Stimulated activated CD4-positive, alpha-beta T cell treated with anti-CD3 and anti-CD28 coated beads, Interleukin-1b, Interleukin-23, amount 100 ng/mL, for 24 hours (primary cell): Measurements from ENCODE around the gene ZMYND10.

Source experiments
- DNase-seq, 4 experiments: peaks; one replicate each; pipeline ENCODE4 v3.0.0-alpha.2; 2020; ENCODE audit warnings: low read depth in 4 of 4, low spot score in 1 of 4

ZMYND10 gene

DNA sequence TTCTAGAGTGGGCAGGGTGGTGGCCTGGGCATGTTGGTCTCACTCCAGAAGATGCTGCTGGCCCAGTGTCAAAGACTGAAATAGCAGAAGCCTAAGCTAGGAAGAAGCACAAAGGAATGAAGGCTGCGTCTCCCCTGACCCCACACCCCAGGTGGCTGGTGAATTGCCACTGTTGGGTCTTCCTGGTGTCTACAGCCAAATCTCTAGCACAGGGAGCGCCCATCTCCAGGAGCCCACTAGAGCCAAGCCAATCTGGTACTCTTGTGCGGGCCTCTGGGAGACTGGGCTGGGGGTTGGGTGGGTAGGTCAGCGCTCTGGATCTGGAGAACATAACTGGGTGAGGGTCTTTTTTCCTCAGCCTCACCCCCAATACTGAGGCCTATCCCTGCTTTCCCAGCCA is 18.4 kb downstream of the ZMYND10 start:
- DNase-seq = no peak

DNA sequence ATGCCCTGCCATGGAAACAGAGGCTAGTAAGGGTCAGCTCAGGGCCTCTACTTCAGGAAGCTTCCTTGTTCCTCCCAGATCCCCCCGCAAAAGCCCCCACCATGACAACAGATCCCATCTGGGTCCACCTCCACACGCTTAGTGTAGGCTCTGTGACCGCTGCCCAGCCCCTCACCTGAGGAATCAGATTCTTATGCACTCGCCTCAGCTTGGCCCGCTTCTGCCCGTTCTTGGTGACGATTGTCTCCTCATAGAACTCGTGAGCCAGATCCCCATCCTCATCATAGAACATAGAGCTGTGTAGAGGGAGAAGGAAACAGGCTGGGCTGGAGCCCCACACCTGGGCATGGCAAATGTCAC is 19.4 kb downstream of the ZMYND10 start:
- DNase-seq = no peak

DNA sequence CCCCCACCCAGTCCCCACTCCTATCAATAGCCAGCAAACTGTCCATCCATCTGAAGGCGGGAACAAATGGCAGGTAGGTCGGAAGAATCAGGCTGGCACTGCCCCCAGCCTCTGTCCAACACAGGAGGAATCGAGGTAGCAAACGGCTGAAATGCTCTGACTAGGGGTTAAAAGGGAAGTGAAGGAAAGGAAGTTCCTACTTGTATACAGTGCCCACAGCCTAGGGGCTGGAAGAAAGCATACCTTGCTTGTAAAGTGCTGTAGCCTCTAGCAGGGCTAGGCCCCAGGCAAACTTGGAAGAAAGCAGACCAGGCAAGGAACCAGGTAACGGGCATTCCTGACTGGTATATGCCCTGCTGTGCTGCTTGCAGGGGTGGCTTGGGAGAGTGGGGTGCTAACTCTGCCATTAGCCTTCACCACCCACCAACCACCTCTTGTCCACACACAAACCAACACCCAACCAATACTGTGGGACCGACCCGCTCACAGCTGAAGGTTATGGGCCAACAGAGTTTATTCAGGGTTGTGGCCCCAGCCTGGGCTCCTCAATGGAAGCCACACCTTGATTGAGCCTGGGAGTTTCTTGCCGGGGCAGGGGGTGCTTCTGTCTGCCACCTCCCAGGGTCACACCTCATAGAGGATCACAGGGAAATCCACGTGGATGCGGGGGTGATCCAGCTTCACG is 19.9 kb downstream of the ZMYND10 start:
- no peak for DNase-seq

DNA sequence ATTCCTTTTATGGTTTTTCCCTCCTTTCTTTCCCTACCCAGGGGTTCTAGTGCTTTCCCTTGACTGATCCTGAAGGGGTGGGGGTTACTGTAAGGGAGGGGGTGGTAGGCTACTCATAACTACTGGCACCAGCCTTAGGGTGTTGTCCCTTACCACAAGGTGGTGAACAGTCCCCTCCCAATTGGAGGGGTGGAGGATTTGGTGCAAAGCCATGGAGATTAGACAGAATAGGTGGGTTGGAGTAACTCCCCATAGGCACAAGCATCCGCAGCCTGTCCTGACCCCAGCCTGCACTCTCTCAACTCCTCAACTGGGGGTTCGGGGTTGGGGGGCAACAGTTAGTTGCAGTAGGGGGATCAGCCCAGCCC is 20.4 kb downstream of the ZMYND10 start:
- DNase-seq = no peak

DNA sequence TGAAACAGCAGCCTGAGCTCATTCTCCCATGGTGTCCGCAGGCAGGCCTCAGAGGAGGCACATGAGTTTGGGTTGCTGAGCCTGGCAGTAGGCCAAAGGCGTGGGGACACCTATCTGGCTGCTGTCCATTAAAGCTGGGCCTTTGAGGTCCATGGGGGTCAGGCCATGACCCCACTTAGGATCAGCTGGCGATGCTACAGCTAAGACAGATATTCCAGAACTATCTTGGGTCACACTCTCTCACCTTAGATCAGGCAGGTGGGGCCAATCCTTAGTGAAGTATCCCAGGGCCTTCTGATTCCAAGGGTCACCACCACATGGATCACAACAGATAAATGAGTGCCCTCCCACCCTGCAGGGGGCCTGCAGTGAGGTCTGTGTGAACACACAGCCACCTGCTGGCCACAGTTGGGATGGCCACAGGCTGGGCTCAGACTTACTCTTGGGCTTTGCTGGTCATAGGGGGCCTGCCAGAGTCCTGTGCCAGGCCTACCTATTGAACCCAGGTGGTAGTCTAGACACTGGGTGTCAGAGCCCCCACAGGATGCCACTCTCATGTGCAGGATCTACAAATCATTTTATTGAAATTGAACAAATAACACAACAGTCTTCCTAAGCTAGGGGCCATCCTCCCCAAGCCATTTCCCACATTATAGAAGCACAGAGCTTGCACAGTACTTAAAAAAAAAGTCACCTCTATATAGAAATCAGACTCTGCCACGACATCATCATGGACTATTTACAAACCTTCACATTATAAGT is 21.0 kb downstream of the ZMYND10 start:
- DNase-seq = peak in 2 of 4 experiments; percentile 32 to 43

DNA sequence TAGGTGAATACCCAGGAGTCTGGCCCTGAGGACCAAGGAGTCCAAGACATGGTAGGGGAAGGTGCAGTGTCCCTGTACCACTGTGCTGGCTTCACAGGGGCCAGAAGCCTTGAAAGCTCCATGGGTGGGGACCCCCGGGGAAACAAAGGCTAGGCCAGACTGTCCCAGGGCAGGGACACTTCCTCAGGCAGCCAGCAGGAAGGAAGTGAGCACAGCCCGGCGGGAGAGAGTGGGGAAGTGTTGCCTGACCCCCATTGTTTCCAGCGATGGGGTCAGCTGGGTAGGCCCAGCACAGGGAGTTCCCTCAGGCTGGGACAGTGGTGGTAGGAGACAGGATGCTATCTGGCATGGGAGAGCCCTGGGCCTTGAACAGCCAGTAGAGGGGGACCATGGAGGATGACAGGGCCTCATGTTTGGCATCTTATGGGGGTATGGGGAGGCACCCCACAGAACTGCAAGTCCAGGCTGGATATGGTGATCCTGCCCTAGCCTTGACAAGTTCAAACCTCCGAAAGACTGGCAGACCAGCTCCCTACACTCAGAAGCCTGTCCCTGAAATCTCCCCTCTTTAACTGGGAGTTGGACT is 21.8 kb downstream of the ZMYND10 start:
- no peak for DNase-seq

DNA sequence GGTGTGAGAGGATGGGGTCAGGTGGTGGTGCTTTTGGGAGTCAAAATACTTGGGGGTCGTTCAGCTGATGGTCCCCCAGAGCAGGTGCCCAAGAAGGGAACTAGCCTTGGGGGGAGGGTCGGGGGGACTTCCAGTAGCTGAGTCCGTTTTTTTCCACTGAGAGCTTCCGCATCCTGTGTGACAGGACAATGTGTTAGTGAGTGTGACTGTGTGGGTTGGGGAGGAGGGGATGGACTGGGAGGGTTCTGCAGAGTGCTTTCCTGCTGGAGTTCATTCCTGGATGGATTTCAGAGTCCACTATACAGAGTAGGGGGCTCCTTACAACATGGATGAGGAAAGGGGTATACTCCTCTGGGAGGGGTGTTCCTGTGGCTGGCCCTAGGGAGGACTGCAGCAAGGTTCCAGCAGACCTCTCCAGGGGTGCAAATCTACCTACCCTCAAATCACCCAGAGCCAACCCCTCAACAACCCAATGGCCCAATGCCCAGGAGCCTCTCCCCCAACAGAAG is 22.4 kb downstream of the ZMYND10 start:
- DNase-seq = no peak

DNA sequence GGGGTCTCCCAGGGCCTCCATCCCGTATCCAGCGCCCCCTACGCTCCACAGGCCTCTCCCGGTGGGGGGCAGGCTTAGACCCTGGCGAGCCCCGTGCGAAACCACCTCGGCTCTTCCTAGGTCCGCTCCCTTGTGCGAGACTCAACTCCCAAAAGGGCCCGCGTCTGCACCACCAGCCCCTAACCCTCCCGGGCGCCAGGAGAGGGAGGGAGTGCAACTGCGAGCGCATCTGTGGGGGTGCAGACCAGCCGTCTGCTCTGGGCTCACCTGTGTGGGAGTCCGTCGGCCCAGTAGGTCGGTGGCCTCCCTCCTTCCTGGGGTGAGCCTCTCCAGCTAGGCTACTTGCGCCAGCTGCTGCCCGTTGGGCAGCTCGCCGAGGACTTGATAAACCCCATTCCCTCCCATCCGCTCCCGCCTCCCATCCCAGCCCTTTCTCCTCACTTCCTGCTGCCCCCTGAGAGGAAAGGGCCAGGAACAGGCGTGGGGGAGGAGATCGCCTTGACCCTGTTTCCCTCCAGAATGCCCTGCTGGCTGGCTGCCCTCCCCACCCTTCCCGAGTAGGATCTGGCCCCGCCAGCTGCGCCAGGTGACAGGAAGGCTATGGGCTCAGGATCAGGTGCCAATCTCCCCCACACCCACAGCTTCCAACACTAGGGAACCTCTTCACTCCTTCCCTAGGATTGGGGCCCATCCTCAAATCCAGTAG is 23.0 kb downstream of the ZMYND10 start, which contains the start of gene HYAL2:
Gene HYAL2, minus strand, starts transcription at position 360 of the 706 bp plus-strand sequence. CDS start 2,256 bp downstream, outside the sequence.
- no peak for DNase-seq

DNA sequence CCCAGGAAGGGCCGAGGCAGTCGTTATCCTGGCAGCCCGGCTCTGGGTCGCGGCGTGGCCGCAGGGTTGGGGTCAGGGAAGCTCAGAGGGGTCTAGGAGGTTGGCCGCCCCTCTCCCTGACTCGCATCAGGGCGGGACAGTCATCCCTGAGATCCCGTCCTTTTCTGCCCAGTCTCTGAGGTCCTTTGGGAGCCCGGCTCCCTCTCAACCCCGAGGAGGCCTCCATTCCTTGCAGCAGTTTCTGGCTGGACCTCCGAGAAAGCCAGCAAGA is 23.5 kb downstream of the ZMYND10 start:
- DNase-seq = no peak

DNA sequence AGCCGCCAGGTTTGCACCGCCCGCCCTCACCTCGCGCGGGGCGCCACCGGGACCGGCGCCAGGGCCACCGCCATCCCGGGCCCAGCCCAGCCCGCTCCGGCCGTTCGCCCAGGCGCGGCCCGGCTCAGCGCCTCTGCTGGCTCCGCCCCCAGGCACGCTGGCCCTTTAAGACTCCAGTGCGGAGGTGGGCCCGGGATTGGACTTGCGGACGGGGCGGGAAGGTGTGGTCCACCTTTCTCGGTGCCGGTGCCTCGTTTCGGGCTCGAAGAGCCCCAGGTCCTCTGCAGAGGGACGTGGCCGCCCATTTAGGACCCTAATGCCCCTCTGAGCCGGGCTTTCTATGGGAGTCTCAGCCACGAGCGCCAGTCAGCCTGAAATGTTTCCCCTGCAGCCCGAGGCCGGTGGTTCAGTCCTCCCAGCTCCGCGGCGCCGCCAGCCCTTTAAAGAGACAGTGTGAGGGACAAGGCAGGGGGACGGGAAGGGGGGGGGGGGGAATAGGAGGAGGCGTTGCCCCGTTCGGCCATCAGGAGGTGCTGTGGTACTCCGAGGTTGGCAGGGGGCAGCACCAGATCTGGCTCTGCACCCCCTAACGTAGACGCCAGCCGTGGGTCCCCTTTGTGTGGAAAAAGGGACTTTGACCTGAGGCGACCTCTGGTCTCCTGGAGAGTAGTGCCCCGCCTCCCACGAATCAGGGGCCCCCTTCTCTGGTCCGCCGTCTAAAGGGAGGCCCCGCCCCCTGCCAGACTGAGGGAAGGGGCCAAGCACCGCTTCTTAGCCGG is 24.0 kb downstream of the ZMYND10 start:
- DNase-seq = peak; percentile 62 to 80 (median 70)

DNA sequence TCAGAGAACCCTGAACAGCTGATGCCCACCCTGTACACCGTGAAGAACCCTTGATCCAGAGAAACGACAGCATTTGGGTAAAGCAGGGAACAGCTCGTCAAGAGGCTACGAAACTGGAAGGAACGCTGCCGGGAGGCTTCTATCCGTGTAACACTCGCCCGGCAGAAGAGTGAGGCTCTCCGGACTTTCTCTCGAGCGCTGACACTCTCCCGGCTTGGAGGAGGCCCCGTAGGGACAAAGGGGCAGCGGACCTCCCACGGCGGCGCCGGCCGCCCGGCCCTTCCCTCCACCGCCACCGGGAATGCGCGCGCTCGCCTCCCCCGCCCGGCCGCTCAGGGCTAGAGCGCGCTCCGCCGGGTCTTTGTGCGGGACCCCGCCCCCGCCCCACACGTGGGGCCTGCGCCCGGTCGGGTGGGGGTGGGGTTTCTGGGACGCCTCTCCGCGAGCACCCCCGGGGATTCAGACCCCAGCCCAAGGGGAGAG is 24.6 kb downstream of the ZMYND10 start:
- DNase-seq = peak in 3 of 4 experiments; percentile 45 to 66 (median 52)

DNA sequence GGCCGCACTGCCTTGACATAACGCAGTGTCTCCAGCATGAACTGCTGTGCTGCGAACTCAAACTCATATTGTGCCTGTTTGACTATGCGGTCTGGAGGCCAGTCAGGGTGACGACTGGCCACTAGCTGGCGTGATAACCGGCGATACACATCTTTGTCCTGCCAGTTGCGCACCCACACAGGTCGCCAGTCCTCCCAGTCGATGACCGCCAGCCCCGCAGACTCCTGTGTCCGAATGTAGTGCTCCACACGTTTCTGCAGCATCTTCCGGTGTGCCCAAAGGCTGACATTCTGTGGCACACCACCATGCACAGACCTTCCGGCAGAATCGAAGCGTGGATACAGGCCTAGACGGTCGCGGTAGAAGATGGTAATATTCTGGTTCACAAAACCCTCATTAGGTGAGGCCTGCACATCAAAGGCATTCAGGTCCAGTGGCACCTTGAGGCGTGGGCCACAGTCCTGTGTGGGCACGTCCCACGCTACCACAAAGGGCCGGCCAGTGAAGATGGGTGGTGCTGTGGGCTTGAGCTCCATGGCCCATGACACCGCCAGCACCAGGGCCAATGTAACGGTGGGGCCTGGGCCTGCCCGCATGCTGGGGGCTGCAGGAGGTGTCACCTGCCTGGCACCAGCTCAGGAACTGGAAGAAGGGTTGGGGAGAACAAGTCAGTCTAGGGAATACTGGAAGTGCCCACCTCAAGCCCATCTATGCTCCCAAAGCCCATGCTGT is 25.5 kb downstream of the ZMYND10 start:
- DNase-seq = no peak

DNA sequence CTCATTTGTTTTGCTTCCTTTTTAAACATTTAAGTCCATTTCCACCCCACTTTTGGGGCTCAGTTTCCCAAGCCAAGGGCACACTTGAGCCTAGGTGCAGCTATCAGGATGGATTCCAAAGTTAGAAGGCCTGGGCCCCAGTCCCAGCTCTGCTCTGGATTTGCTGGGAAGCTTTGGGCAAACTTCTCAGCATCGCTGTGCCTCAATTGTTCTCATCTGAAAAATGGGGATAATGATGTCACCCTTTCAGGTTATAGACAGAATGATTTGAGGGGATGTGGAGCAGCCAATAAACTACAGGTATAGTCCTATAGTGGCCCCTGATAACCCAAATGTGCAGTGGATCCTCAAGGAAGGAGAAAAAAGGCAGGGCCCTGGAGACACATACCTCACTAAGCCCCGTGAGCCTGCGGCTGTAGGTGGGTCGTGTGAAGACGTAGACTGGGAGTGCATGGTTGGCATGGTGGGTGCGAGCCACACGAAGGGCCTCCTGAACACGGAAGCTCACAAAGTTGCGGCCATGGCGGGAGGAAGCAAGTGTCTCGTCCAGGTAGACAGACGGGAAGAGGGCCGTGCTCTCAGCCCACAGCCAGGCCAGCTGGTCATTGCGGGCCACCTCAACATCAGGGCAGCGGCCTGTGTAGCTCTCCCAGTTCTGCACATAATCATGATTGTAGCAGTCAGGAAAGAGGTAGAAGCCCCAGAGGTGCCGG is 26.2 kb downstream of the ZMYND10 start:
- no peak for DNase-seq

DNA sequence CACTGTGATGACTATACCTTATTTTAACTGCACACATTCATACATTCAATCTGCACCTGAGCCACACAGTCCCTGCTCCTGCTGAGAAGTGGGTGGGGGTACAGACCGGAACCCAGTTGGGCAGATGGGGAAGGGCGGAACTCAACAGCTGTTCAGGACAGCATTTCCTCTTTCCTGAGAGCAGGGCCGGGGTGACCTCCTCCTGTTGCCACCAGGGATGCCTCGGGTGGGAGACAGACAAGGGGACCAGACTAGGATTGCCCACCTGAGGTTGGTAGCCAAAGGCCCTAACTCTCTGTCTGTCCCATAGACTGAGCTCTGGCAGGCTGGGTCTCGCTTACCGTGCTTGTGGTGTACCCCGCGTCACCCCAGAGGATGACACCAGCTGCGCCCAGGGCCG is 26.9 kb downstream of the ZMYND10 start:
- no peak for DNase-seq

DNA sequence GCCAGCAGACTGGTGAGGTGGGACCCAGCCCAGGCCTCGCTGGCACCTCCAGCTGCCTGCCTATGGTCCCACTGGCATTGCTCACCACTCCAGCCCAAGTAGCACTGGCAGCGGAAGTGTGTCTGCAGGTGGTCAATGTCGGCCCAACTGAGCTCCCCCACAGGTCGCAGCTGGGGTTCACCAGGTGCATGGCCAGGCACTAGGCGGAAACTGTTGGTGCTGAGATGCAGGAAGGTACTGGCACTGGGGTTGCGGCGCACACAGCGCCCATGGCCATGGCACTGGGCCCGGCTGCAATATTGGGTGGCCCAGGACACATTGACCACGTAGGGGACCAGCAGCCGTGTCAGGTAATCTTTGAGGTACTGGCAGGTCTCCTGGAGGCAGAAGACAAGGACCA is 27.4 kb downstream of the ZMYND10 start:
- no peak for DNase-seq

DNA sequence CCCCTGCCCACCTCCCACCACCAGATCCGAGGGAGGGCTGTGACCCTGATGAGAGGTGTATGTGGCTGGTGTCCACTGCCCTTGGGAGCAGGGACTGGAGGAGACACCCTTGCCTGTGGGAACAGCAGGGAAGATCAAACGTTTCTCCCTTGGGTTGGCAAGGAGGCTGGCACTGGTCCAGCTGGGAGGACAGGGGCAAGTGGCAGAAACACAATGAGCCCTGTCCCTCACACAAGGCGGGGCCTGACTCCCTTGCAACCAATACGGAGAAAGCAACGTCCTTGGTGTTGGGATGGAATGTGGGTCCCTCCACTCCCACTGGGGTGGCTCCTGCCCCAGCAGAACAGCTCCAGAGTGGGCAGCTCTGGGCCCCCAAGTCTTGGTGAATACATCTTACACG is 28.2 kb downstream of the ZMYND10 start:
- no peak for DNase-seq

DNA sequence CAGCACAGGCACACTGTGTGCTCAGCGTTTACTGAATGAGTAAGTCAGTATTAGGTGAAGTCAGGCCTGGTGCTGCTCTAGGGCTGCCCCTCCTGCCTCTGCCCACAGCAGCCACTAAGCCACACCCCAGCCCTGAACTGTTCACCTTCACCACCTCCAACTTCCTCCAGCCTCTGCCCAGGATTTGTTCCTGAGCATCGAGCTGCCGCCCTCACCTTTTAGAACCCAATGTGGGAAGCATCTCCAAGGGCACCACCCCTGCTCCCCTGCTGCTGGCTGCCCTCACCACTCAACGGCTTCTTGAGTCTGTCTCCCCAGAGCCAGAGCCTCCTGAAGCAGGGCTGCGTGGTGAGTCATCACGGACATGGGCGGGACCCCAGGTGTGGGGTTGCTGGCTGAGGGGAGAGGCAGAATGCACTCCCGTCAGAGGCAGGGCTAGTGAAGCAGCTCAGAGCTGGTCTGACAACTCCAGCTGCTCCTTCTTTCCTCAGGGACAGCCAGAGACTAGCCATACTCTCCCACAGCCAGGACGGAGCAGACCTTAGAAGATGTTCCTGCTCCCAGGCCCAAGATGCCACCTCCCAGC is 28.8 kb downstream of the ZMYND10 start:
- no peak for DNase-seq

DNA sequence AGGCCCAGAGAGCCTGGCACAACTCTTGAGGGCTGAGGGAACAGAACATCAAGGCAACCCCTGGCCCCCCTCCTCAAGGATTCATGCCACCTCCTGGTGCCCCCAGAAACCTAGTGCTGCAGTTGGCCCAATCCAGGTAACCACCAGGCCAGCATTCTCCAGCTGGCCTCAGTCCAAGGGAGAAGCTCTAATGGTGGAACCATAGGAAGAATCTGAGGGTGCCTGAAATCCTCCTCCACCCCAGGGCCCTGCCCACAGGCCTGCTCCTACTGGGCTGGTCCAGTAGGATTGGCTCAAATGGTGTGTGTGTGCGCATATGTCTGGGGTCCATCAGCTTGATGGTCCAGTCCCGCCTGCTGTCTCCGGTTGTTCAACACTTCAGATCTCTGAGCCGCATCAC is 30.7 kb downstream of the ZMYND10 start:
- DNase-seq = no peak

DNA sequence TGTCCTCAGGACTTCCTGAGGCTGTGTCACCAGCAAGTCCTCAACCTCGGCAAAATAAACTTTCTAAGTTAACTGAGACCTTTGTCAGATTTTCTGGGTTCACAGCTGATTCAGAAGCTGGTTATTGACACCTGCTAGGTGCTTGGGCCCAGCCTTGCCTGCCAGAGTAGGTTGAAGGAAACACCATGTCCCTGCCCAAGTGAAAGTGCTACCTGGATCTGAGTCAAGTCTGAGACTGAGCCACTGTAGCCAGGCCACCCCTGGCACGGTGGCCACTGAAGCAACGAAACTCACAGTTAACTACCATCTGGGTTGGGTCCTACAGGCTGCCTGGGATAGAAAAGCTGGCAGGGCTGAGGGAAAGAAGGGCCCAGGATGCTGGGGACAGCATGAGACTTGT is 31.2 kb downstream of the ZMYND10 start:
- no peak for DNase-seq
